HEK293 (cell line): Measurements from ENCODE around the gene SUPT3H.

Experiments used
- CTCF ChIP-seq: fragments of 450-650 bp; formaldehyde crosslinking; IDR thresholded peaks from 2 replicates; pipeline ENCODE4 v1.5.1; 2016; ENCODE audit warnings: missing biosample characterization, missing genetic modification characterization
- TCF7L2 ChIP-seq: IDR thresholded peaks from 2 replicates; pipeline ENCODE4 v1.6.1; 2011; ENCODE audit warnings: low read depth, mild to moderate bottlenecking, inconsistent platforms, low read length, moderate library complexity, borderline replicate concordance
- YY1 ChIP-seq: fragments of 450-650 bp; formaldehyde crosslinking; IDR thresholded peaks from 2 replicates; pipeline ENCODE4 v1.5.1; 2018; ENCODE audit warnings: missing biosample characterization, missing genetic modification characterization
- ZBTB1 ChIP-seq: fragments of 450-650 bp; formaldehyde crosslinking; IDR thresholded peaks from 2 replicates; pipeline ENCODE4 v1.5.1; 2016; ENCODE audit warnings: missing biosample characterization, missing genetic modification characterization
- ZNF707 ChIP-seq: fragments of 450-650 bp; formaldehyde crosslinking; IDR thresholded peaks from 2 replicates; pipeline ENCODE4 v1.5.1; 2016; ENCODE audit warnings: missing biosample characterization, missing genetic modification characterization

GRCh38 chr6:45092135-45092534 lies 285.6 kb downstream of the SUPT3H start:
- no peak for TF ChIP-seq CTCF (tag by site-specific recombination)
- no peak for TF ChIP-seq ZNF707 (tag by site-specific recombination)
- TF ChIP-seq YY1 (tag by site-specific recombination), result no peak
- TF ChIP-seq ZBTB1, result no peak
- TF ChIP-seq TCF7L2, result no peak
